Endothelial cell of umbilical vein (primary cell): ENCODE measurements around the gene ITPR2. TPM values are rescaled to one million over a fixed set of nuclear protein-coding genes. Genes with fewer than 3 reads are reported as not detected.

Source experiments
- BruUV-seq: library from RNA; stranded (reverse); fragments of 400-500 nt; replicated peaks from 2 replicates; lab custom pipeline; 2021; lab: Mats Ljungman, UMichigan
- CTCF ChIA-PET: fragments of 300-600, 350-600 bp; sonication (Branson Sonifier 250); formaldehyde crosslinking; loops from one replicate; lab custom pipeline; 2021; ENCODE audit warnings: antibody characterized with exemption, inconsistent platforms; lab: Charles Lee
- POLR2A ChIA-PET: fragments of 300-600, 350-600 bp; sonication (Branson Sonifier 250); formaldehyde crosslinking; loops from one replicate; lab custom pipeline; 2021; ENCODE audit warnings: antibody characterized with exemption, inconsistent platforms; lab: Charles Lee
- DNase-seq: peaks from one replicate; pipeline ENCODE4 v3.0.0-alpha.2; 2011; ENCODE audit warnings: low read depth, low spot score
- FAIRE-seq: peaks from 2 replicates; lab custom pipeline; 2011; peaks lifted over from hg19 to GRCh38; lab: Jason Lieb, UNC
- H2AFZ ChIP-seq: 2 replicates; pipeline ENCODE4 v1.6.0; 2012; ENCODE audit warnings: low read depth, low read length, control low read depth, inconsistent platforms
- H3K27ac ChIP-seq: 2 replicates; pipeline ENCODE4 v1.5.1; 2011; ENCODE audit warnings: low read depth, mild to moderate bottlenecking, control low read depth, low read length, moderate library complexity; ENCODE audit not compliant: insufficient read depth
- H3K27me3 ChIP-seq, 2 experiments: 2 replicates each; pipeline versions ENCODE4 v1.6.0 to v1.6.1; 2011; ENCODE audit warnings: low read length in 2 of 2, mixed read lengths in 1 of 2; ENCODE audit not compliant: control insufficient read depth in 2 of 2, insufficient read depth in 2 of 2
- H3K36me3 ChIP-seq, 2 experiments: 2 replicates in 1 of 2; 3 replicates in 1 of 2; pipeline ENCODE4 v1.5.1; 2011; ENCODE audit warnings: low read length in 2 of 2, mild to moderate bottlenecking in 1 of 2, moderate library complexity in 1 of 2; ENCODE audit not compliant: control insufficient read depth in 2 of 2, insufficient read depth in 2 of 2; ENCODE audit errors: extremely low read depth in 1 of 2
- H3K4me1 ChIP-seq: 3 replicates; pipeline ENCODE4 v1.5.1; 2011; ENCODE audit warnings: mild to moderate bottlenecking, low read length; ENCODE audit not compliant: control insufficient read depth, insufficient read depth; ENCODE audit errors: extremely low read depth
- H3K4me2 ChIP-seq: 2 replicates; pipeline ENCODE4 v1.6.1; 2011; ENCODE audit warnings: low read length, control low read depth, mixed read lengths; ENCODE audit not compliant: insufficient read depth
- H3K4me3 ChIP-seq, 3 experiments: fragments of 200-600 bp in 1 of 3; sonication (generic), shearing (Covaris generic) in 1 of 3; replicated peaks in 1 of 3; 2 replicates each; pipeline ENCODE4 v1.5.1; 2011 to 2016; ENCODE audit warnings: control low read depth in 3 of 3, low read length in 3 of 3, mild to moderate bottlenecking in 2 of 3, inconsistent platforms in 1 of 3, low read depth in 1 of 3, moderate library complexity in 1 of 3; ENCODE audit not compliant: insufficient read depth in 1 of 3
- H3K79me2 ChIP-seq: 2 replicates; pipeline ENCODE4 v1.6.0; 2012; ENCODE audit warnings: low read length, inconsistent platforms; ENCODE audit not compliant: control insufficient read depth, insufficient read depth
- H3K9ac ChIP-seq: replicated peaks from 2 replicates; pipeline ENCODE3; 2011; ENCODE audit warnings: low read length, control low read depth; ENCODE audit not compliant: insufficient read depth; ENCODE audit errors: extremely low read depth
- H3K9me1 ChIP-seq: replicated peaks from 3 replicates; pipeline ENCODE4 v1.6.0; 2011; ENCODE audit warnings: mild to moderate bottlenecking, low read length; ENCODE audit not compliant: control insufficient read depth, insufficient read depth; ENCODE audit errors: extremely low read depth
- H3K9me3 ChIP-seq: replicated peaks from 2 replicates; pipeline ENCODE4 v1.5.1; 2012; ENCODE audit warnings: low read length, inconsistent platforms; ENCODE audit not compliant: control insufficient read depth, insufficient read depth
- H4K20me1 ChIP-seq: replicated peaks from 2 replicates; pipeline ENCODE3; 2011; ENCODE audit warnings: mild to moderate bottlenecking, low read length; ENCODE audit not compliant: control insufficient read depth, insufficient read depth; ENCODE audit errors: extremely low read depth
- CTCF ChIP-seq, 2 donors: IDR thresholded peaks; 1 replicate in 1 of 2; 2 replicates in 1 of 2; pipeline ENCODE4 v1.5.1; 2011; ENCODE audit warnings: low read length in 2 of 2, mild to moderate bottlenecking in 2 of 2, moderate library complexity in 2 of 2, control low read depth in 1 of 2, inconsistent platforms in 1 of 2, low read depth in 1 of 2; ENCODE audit not compliant: insufficient read depth in 1 of 2; ENCODE audit errors: extremely low read depth in 1 of 2
- EZH2 ChIP-seq: IDR thresholded peaks from 2 replicates; pipeline ENCODE4 v1.6.1; 2012; ENCODE audit warnings: borderline replicate concordance, low read depth, mild to moderate bottlenecking, moderate library complexity, low read length, inconsistent platforms; ENCODE audit not compliant: severe bottlenecking
- FOS ChIP-seq: IDR thresholded peaks from 2 replicates; pipeline ENCODE4 v1.6.1; 2011; ENCODE audit warnings: mild to moderate bottlenecking, low read length, moderate library complexity, borderline replicate concordance; ENCODE audit not compliant: insufficient read depth
- GATA2 ChIP-seq: IDR thresholded peaks from 2 replicates; pipeline ENCODE4 v1.7.0; 2011; ENCODE audit warnings: low read depth, mild to moderate bottlenecking, moderate library complexity, mixed read lengths, low read length; ENCODE audit not compliant: insufficient read length, insufficient read depth
- JUN ChIP-seq: IDR thresholded peaks from 2 replicates; pipeline ENCODE4 v1.6.1; 2011; ENCODE audit warnings: borderline replicate concordance, low read depth; ENCODE audit not compliant: insufficient read length, insufficient read depth
- MAX ChIP-seq: IDR thresholded peaks from 2 replicates; pipeline ENCODE4 v1.6.1; 2011; ENCODE audit not compliant: insufficient read depth, insufficient read length
- MYC ChIP-seq: IDR thresholded peaks from one replicate; pipeline ENCODE4 v1.6.1; 2011; ENCODE audit warnings: mild to moderate bottlenecking, low read depth, low read length
- POLR2A ChIP-seq: IDR thresholded peaks from 2 replicates; pipeline ENCODE4 v1.6.1; 2012; ENCODE audit warnings: low read depth, mild to moderate bottlenecking, control low read depth, low read length
- POLR2AphosphoS5 ChIP-seq: IDR thresholded peaks from 2 replicates; pipeline ENCODE4 v1.6.1; 2012; ENCODE audit warnings: low read depth, mild to moderate bottlenecking, control low read depth, low read length, moderate library complexity; ENCODE audit not compliant: insufficient read depth
- dilution Hi-C: fragments of 300-500 bp; cut with MboI; formaldehyde crosslinking; loops from one replicate; pipeline ENCODE4 v1.15.0; 2019; ENCODE audit warnings: low sequenced_read_pairs; ENCODE audit not compliant: extremely low pct_ligation_motif_present
- intact Hi-C: fragments of 100-400 bp; cut with micrococcal nuclease; formaldehyde crosslinking; loops from one replicate; pipeline ENCODE4 v1.10.0; 2022
- polyA plus RNA-seq, 4 experiments: library from polyadenylated mRNA; depleted of rRNA in 3 of 4; stranded (reverse) in 3 of 4; unstranded in 1 of 4; fragments of >200 nt; gene quantifications; 2 replicates each; pipeline versions ENCODE4 v1.2.1 to v1.2.3, GENCODE V29; 2011 to 2012; ENCODE audit warnings: missing spikeins in 1 of 4
- total RNA-seq: library from RNA; stranded (reverse); gene quantifications from 2 replicates; pipeline ENCODE4 v1.2.3, GENCODE V29; 2021

ITPR2 gene
- total and polyA plus RNA-seq, 2 donors (not counting 3 experiments of a cell fraction or from before 2014, with no cell fraction given): 16.2 to 86.8 TPM

- BruUV-seq: no TSS peak
- Histone ChIP-seq H4K20me1 (no peaks in the 10 kb centered on the region), H2AFZ (peak overlapping the region; percentile 12), H3K9me3 (no peaks in the 10 kb centered on the region), H3K4me3 (no peak overlapping the region), H3K36me3 (no peaks in the 10 kb centered on the region), H3K9me1 (no peaks in the 10 kb centered on the region), H3K27me3 (no peaks in the 10 kb centered on the region), H3K4me1 (peaks cover 16% of the 10 kb centered on the region), H3K27ac (peak overlapping the region; percentile 49), H3K79me2 (no peaks in the 10 kb centered on the region), H3K4me2 (peak overlapping the region; percentile 45), H3K9ac (peak overlapping the region; percentile 45)
- intact Hi-C loops (loop anchor here (2.0 kb wide), 1 partner anchor 256 kb away; no protein-coding TSS in a partner anchor), dilution Hi-C loops (no loop called here)
- TF ChIP-seq MYC: peak; percentile 33
- no peak for TF ChIP-seq GATA2
- no peak for TF ChIP-seq EZH2
- TF ChIP-seq MAX: peak; percentile 35
- TF ChIP-seq POLR2AphosphoS5: no peak
- peak; percentile 41 for TF ChIP-seq POLR2A
- FAIRE-seq (peak; percentile 87), DNase-seq (peak; percentile 89)
- ChIA-PET POLR2A (no interaction called here), CTCF (interaction anchor here (0.8 to 2.1 kb wide), 8 partner anchors 9 to 281 kb away, joined by 3 to 8 read pairs (median 3); no protein-coding TSS in a partner anchor)
Observed at GRCh38 chr12:26378711-26379110, 454.3 kb downstream of the ITPR2 start.

- CTCF ChIA-PET: no interaction called here
- H3K36me3 ChIP-seq: no peaks in the 10 kb centered on the region
- H3K4me1 ChIP-seq: peaks cover 16% of the 10 kb centered on the region
- dilution Hi-C loops: no loop called here
- no peak overlapping the region for H3K4me2 ChIP-seq
- no peaks in the 10 kb centered on the region for H3K79me2 ChIP-seq
- BruUV-seq: no TSS peak
- no peaks in the 10 kb centered on the region for H3K9me3 ChIP-seq
- H3K9me1 ChIP-seq: no peaks in the 10 kb centered on the region
- FAIRE-seq (no peak), DNase-seq (no peak)
- no peaks in the 10 kb centered on the region for H4K20me1 ChIP-seq
- no peak overlapping the region for H3K4me3 ChIP-seq
- H3K9ac ChIP-seq: no peak overlapping the region
- no peaks in the 10 kb centered on the region for H3K27me3 ChIP-seq
- intact Hi-C loops: no loop called here
- POLR2A ChIA-PET: no interaction called here
- H2AFZ ChIP-seq: no peak overlapping the region
- no peak overlapping the region for H3K27ac ChIP-seq
- no peak for TF ChIP-seq CTCF (IDR thresholded peaks at IDR 0.05; ENCODE audit: extremely low read depth in 1 of 2, insufficient read depth in 1 of 2, low read depth in 1 of 2, low read length in 2 of 2)
- TF ChIP-seq MAX: no peak
- no peak for TF ChIP-seq POLR2AphosphoS5
- no peak for TF ChIP-seq POLR2A
- TF ChIP-seq MYC: no peak
- TF ChIP-seq JUN: no peak
- TF ChIP-seq GATA2: no peak
- no peak for TF ChIP-seq EZH2
- TF ChIP-seq FOS: no peak
Observed at GRCh38 chr12:26374934-26375680, 457.9 kb downstream of the ITPR2 start.
